SK-N-SH treated with all-trans-retinoic acid at 6 μM for 48 hours (cell line): Measurements from ENCODE around the gene FBLN7.
A peak's percentile ranks its signal among the peaks of the same experiment; 100 is the strongest.

Experiments used
- ATAC-seq: fragments of 200-7000 bp; cut with Tn5 transposase; 3 replicates; pipeline ENCODE4 v1.9.1; 2020; ENCODE audit warnings: mild to moderate bottlenecking, moderate library complexity
- BACH2 ChIP-seq: fragments of 250-450 bp; sonication (Bioruptor Pico); IDR thresholded peaks from 2 replicates; pipeline ENCODE4 v1.9.0; 2021; ENCODE audit warnings: mild to moderate bottlenecking, borderline replicate concordance
- CREB5 ChIP-seq: fragments of 250-450 bp; sonication (Bioruptor Pico); IDR thresholded peaks from 2 replicates; pipeline ENCODE4 v1.5.1; 2020; ENCODE audit warnings: low read depth, mild to moderate bottlenecking, moderate library complexity
- CSDC2 ChIP-seq: fragments of 250-450 bp; sonication (Bioruptor Pico); IDR thresholded peaks from 2 replicates; pipeline ENCODE4 v1.5.0; 2020; ENCODE audit warnings: mild to moderate bottlenecking, moderate library complexity
- CSRNP3 ChIP-seq: fragments of 250-450 bp; sonication (Bioruptor Pico); IDR thresholded peaks from 2 replicates; pipeline ENCODE4 v1.5.1; 2021; ENCODE audit warnings: mild to moderate bottlenecking, moderate library complexity
- ESRRG ChIP-seq: fragments of 250-450 bp; sonication (Bioruptor Pico); IDR thresholded peaks from 2 replicates; pipeline ENCODE4 v1.6.1; 2021; ENCODE audit warnings: mild to moderate bottlenecking
- GLIS3 ChIP-seq: fragments of 250-450 bp; sonication (Bioruptor Pico); IDR thresholded peaks from 2 replicates; pipeline ENCODE4 v1.5.0; 2020; ENCODE audit warnings: mild to moderate bottlenecking, moderate library complexity
- ISL1 ChIP-seq: fragments of 250-450 bp; sonication (Bioruptor Pico); IDR thresholded peaks from 2 replicates; pipeline ENCODE4 v2.1.2; 2022; ENCODE audit warnings: mild to moderate bottlenecking, moderate library complexity
- OSR1 ChIP-seq: fragments of 250-450 bp; sonication (Bioruptor Pico); IDR thresholded peaks from 2 replicates; pipeline ENCODE4 v1.8.0; 2022; ENCODE audit warnings: moderate library complexity, mild to moderate bottlenecking, inconsistent platforms
- PATZ1 ChIP-seq: fragments of 250-450 bp; sonication (Bioruptor Pico); IDR thresholded peaks from 2 replicates; pipeline ENCODE4 v1.8.0; 2020; ENCODE audit warnings: mild to moderate bottlenecking, moderate library complexity, borderline replicate concordance
- POU6F1 ChIP-seq: fragments of 250-450 bp; sonication (Bioruptor Pico); IDR thresholded peaks from 2 replicates; pipeline ENCODE4 v1.8.0; 2021; ENCODE audit warnings: low read depth, mild to moderate bottlenecking, moderate library complexity, borderline replicate concordance
- PPARA ChIP-seq: fragments of 250-450 bp; sonication (Bioruptor Pico); IDR thresholded peaks from 2 replicates; pipeline ENCODE4 v1.5.0; 2020; ENCODE audit warnings: mild to moderate bottlenecking, borderline replicate concordance
- RARB ChIP-seq: fragments of 250-450 bp; sonication (Bioruptor Pico); IDR thresholded peaks from 2 replicates; pipeline ENCODE4 v1.8.0; 2021; ENCODE audit warnings: mild to moderate bottlenecking, moderate library complexity
- SNAI2 ChIP-seq: fragments of 250-450 bp; sonication (Bioruptor Pico); IDR thresholded peaks from 2 replicates; pipeline ENCODE4 v1.5.0; 2020; ENCODE audit warnings: mild to moderate bottlenecking, moderate library complexity
- TCF4 ChIP-seq: fragments of 250-450 bp; sonication (Bioruptor Pico); IDR thresholded peaks from 2 replicates; pipeline ENCODE4 v1.8.0; 2021; ENCODE audit warnings: mild to moderate bottlenecking, moderate library complexity, borderline replicate concordance
- TOX ChIP-seq: fragments of 250-450 bp; sonication (Bioruptor Pico); IDR thresholded peaks from 2 replicates; pipeline ENCODE4 v1.8.0; 2021; ENCODE audit warnings: mild to moderate bottlenecking, moderate library complexity, borderline replicate concordance
- TSHZ2 ChIP-seq: fragments of 250-450 bp; sonication (Bioruptor Pico); IDR thresholded peaks from 2 replicates; pipeline ENCODE4 v1.5.0; 2020; ENCODE audit warnings: mild to moderate bottlenecking, moderate library complexity
- ZC3H10 ChIP-seq: fragments of 250-450 bp; sonication (Bioruptor Pico); IDR thresholded peaks from 2 replicates; pipeline ENCODE4 v1.5.1; 2021; ENCODE audit warnings: mild to moderate bottlenecking, moderate library complexity
- ZFP3 ChIP-seq: fragments of 250-450 bp; sonication (Bioruptor Pico); IDR thresholded peaks from 2 replicates; pipeline ENCODE4 v1.5.0; 2020; ENCODE audit warnings: mild to moderate bottlenecking, moderate library complexity
- ZFP30 ChIP-seq: fragments of 450-650 bp; formaldehyde crosslinking; IDR thresholded peaks from 2 replicates; pipeline ENCODE4 v1.5.0; 2022; ENCODE audit warnings: mild to moderate bottlenecking, moderate library complexity
- ZNF565 ChIP-seq: fragments of 450-650 bp; formaldehyde crosslinking; conservative IDR thresholded peaks from 2 replicates; pipeline ENCODE4 v1.5.0; 2020; ENCODE audit warnings: low read depth, mild to moderate bottlenecking, moderate library complexity
- ZNF70 ChIP-seq: fragments of 450-650 bp; formaldehyde crosslinking; IDR thresholded peaks from 2 replicates; pipeline ENCODE4 v1.5.0; 2020; ENCODE audit warnings: mild to moderate bottlenecking, moderate library complexity
- ZNF8 ChIP-seq: fragments of 450-650 bp; formaldehyde crosslinking; IDR thresholded peaks from 2 replicates; pipeline ENCODE4 v1.5.0; 2020; ENCODE audit warnings: mild to moderate bottlenecking, moderate library complexity

FBLN7 gene

GRCh38 chr2:112195950-112196349 is 57.8 kb downstream of the FBLN7 start:
- no peak for TF ChIP-seq CSRNP3 (CRISPR knock-in tag)
- TF ChIP-seq ZFP3 (CRISPR knock-in tag) = no peak
- no peak for TF ChIP-seq ZNF8 (CRISPR knock-in tag)
- TF ChIP-seq ESRRG (CRISPR knock-in tag) = no peak
- no peak for TF ChIP-seq ZFP30 (CRISPR knock-in tag)
- no peak for TF ChIP-seq GLIS3 (CRISPR knock-in tag)
- no peak for ATAC-seq

- ATAC-seq = no peak
- TF ChIP-seq OSR1 (CRISPR knock-in tag) = no peak
- TF ChIP-seq ZFP3 (CRISPR knock-in tag) = no peak
- no peak for TF ChIP-seq ZNF565
- no peak for TF ChIP-seq POU6F1
- TF ChIP-seq PATZ1 (CRISPR knock-in tag) = no peak
- no peak for TF ChIP-seq TSHZ2 (CRISPR knock-in tag)
- no peak for TF ChIP-seq TOX (CRISPR knock-in tag)
- TF ChIP-seq SNAI2 (CRISPR knock-in tag) = no peak
- no peak for TF ChIP-seq RARB
- no peak for TF ChIP-seq PPARA (CRISPR knock-in tag)
- no peak for TF ChIP-seq ISL1 (CRISPR knock-in tag)
- TF ChIP-seq CREB5 (CRISPR knock-in tag) = no peak
- no peak for TF ChIP-seq ESRRG (CRISPR knock-in tag)
- no peak for TF ChIP-seq ZFP30 (CRISPR knock-in tag)
- TF ChIP-seq ZC3H10 (CRISPR knock-in tag) = no peak
- no peak for TF ChIP-seq ZNF70 (CRISPR knock-in tag)
- no peak for TF ChIP-seq GLIS3 (CRISPR knock-in tag)
- TF ChIP-seq ZNF8 (CRISPR knock-in tag) = no peak
- no peak for TF ChIP-seq TCF4 (CRISPR knock-in tag)
- TF ChIP-seq, all 23 proteins: peak for 0
These were observed 59.7 kb downstream of the FBLN7 start for GRCh38 chr2:112197868-112198267.

- ATAC-seq = peak; percentile 82
- no peak for TF ChIP-seq CSDC2
- TF ChIP-seq BACH2 (CRISPR knock-in tag) = no peak
- TF ChIP-seq ISL1 (CRISPR knock-in tag) = no peak
- TF ChIP-seq TCF4 (CRISPR knock-in tag) = no peak
- no peak for TF ChIP-seq OSR1 (CRISPR knock-in tag)
- TF ChIP-seq PATZ1 (CRISPR knock-in tag) = no peak
- TF ChIP-seq ZNF8 (CRISPR knock-in tag) = no peak
- no peak for TF ChIP-seq CSRNP3 (CRISPR knock-in tag)
- no peak for TF ChIP-seq POU6F1
These were observed 60.6 kb downstream of the FBLN7 start for GRCh38 chr2:112198780-112199179.
